ENCODE measurements around the gene SSBP4.

SSBP4 gene

DNA sequence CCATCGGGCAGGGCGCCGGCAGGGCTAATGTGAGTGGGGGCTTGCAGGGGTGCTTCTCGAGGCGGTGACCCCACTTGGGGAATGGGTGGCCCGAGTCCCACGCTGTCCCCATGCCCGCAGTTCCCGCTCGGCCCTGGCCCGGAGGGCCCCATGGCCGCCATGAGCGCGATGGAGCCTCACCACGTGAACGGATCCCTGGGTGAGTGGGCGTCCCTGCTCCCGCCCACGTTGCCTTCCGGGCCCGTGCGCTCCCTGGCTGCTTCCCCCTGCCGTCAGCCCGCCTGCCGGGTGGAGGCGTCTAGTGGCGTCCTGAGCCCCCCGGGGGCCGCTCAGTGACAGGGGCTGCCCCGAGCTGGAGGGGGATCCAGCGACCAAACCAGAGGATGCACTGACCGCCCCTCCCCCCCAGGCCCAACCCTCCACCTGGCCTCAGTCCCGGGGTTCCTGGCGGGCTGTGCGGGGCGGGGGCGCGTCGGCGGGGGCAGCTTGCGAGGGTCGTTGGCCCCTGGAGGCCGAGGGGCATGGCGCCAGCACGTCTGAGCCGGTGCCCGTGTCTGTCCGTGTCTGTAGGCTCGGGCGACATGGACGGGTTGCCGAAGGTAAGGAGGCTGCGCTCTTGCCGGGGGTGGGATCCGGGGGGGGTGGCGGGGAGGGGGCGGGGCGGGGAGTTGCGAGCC, 14.0 kb downstream of the SSBP4 start:
- DNase-seq (ENCODE audit: low read depth): no peak

DNA sequence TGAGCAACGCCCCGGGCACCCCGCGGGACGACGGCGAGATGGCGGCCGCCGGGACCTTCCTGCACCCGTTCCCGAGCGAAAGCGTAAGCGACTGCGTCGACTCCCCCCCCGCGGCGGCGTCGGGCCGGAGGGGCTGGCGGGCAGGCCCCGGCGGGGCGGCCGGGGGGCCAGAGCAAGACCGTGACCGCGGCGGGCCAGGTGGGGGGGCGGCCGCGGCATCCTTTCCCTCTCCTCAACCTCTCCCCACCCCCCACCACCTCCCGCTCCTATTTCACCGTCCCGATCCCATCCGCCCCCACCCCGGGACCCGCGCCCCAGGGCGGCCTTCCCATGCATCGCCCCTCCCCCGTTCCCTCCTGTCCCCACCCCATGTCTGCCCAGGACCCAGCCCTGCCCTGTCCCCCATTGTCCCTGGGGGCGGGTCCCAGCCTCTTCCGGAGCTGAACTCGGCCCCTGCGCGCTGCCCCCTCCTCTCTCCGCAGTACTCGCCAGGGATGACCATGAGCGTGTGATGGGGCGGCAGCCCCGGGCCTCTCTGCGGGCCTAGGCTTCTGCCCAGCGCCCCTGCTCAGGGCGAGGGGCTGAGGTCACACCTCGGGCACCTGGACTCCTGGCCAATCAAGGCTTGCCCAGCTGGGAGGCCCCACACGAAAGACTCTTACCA, 14.7 kb downstream of the SSBP4 start:
- no peak for DNase-seq (ENCODE audit: low read depth)

GRCh38 chr19:18434411-18435175, 15.4 kb downstream of the SSBP4 start:
- DNase-seq (ENCODE audit: low read depth): no peak

- DNase-seq (ENCODE audit: low read depth): no peak
These were observed 16.1 kb downstream of the SSBP4 start for GRCh38 chr19:18435178-18435841.

DNA sequence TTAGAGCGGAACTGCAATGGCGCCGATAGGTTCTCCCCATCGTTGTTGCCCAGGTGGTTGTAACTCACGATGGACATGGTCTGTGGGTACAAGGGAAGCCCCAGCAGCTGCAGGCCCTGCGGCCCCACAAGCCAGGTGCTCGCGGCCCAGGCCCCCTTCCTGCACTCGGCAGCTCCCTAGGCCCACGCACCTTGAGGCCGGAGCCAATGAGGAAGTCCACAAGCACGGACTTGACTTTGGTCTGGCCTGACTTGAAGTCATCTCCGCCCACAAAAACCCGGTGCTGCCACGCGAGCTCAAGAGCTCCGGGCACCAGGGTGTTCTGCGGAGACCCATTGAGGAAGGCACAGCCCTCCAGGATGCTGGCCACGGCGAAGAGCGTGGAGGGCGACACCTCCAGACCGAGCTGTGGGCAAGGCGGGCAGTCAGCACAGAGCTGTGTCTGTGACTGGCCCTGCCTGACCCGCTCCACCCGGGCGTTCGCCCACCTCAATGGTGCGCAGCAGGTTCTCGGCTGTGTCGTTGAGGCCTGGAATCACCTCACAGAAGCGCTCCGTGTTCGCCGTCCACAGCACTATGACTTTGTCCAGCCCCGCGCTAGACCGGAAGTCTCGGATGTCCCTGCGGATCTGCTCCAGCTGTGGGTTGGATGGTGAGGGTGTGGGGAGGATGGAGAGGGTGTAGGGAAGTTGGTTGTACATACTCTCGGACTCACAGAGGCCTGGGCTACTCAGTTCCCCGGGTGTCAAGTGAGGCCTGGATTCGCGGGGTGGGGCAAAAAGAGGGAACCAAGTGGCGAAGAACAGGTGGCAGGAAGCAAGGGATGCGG, 16.9 kb downstream of the SSBP4 start:
- no peak for DNase-seq (ENCODE audit: low read depth)

DNA sequence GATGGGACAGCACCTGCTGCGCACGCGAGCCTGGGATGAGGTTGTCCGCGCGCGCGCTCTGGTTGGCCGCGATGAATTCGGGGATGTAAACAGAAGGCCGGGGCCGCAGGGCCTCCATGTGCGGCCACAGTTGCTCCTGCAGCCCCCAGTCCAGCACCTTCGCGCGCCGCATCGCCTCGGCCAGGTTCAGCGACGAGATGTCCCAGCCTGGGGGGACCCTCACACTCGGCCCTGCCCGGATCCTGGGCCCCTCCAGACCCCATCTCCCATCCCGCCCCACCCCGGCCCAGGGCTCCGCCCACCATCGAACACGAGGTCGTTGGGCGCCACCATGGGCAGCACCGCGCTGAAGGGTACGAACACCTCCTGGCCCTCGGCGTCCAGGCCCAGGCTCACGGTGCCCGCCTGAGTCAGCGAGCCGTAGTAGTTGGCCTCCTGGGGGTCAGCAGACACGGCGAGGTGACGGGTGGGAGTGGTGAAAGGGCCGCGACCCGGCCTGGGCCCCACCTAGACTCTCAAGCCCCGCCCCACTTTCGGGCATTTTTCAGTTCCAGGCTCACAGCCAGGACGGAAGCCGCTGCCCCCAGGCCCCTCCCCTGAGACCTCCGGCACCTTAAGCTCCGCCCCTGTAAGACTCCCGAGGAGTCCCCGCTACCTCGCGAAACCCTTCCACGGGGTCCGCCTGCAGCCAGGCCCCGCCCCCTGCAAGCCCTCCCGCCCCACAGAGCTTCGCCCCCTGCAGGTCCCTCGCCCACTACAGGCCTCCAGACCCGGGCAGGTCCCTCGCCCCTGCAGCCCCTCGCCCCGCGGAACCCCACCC, 17.7 kb downstream of the SSBP4 start:
- DNase-seq (ENCODE audit: low read depth): peak; percentile 76

DNA sequence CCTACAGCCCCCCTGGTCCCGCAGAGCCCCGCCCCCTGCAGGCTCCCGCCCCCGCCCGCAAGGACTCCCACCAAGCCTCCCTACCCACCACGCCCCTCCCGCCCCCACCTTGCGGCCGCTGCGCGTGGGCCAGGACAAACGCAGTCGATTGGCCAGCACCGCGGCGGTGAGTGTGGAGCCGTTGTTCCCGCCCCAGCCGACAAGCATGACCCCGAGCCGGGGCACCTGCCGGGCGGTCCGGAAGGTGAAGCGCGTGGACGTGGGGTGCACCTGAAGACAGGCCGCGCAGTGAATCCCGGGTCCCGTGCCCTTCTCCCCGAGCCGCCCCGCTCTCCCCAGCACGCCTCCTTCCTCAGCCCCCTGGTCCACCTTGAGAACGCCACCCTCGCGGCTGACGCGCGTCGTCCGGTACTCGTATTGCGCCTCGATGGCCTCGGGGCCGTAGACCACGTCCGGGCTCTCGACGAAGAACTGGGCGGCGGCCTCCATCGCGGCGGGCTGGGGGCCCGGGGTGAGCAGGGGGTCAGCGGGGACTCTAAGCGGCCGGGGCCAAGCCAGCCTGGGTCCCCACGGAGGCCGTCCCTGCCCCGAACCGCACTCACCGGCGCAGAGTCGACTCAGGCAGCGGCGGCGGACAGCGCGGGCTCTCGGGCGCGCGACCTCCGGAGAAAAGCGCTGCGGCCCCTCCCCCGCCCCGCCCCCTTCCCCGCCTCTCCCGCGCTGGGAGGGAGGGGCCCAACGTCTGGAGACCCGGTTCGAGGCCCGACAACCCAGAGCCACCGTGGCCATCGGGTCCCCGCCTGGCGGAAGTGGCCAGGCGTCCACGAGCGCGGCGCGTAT, 18.5 kb downstream of the SSBP4 start, which contains the start of gene ISYNA1:
ISYNA1 (minus strand) TSS at position 643 of the 840 bp plus-strand sequence; CDS start at position 489, 154 bp downstream.
- no peak for DNase-seq (ENCODE audit: low read depth)

DNA sequence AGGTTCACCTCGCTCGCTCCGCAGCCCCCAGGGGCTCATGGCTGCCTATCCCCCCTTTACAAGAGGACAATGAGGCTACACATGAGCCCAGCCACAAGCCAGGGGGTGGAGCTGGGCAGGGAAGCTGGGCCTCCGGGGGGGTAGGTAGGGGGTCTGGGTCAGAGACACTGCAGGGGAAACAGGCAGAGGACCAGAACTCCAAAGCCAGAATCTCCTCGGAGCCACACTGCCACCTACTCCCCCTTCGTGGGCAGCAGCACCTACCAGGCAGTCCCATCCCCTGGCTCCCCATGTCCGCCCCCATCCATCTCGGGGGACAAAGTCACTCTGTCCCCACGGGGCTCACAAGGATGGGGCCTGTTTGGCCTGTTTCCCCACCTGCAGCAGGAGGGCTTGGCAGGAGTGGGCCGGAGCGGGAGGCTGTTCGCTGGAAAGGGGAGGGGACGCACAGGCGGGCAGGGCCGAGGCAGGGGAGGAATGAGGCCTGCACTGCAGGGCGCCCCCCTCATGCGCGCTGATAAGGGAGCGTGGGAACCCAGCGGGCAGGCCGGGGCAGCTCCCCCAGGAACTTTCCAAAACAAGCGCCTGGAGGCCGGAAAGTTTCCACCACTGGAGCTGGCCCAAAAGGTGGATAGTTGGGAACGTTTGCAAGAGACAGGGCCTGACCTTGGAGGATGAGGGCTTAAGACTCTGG, 19.3 kb downstream of the SSBP4 start:
- no peak for DNase-seq (ENCODE audit: low read depth)

DNA sequence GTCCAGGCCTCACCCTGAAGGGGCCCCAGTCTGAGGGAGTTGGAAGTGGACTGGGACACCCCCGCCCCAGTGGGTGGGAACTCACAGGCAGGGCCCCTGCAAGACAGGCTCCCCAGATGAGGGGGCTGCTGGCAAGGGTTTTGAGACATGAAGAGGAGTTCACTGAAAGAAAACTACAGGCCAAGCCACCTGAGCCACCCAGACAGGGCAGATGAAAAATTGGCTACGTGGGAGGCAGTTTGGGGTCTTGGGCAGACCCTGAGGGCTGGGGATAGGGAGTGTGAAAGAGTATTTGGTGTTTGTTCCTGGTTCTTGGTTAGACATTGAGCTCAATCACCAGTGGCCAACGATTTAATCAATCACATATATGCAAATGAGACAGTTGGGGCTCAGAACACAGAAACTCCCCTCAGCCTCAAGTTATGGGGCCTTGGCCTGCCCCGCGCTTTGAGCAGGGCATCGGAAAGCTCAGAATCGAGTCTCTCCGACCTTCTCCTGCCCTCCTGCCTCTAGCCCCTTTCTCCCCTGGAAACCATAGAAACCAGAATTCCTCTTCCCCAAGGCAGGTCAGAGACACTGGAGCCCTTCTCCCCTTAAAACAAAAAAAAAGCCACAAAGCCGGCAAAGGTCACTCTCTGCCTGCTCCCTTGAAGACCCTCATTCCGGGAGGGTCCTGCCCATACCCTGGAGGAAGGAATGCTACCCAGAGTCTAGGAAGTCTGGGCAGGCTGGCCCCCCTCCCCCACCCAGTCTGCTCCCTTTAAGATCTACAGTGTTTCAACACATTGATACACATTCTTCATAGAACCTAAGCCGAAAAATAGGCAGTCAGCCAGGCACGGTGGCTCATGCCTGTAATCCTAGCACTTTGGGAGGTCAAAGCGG, 20.1 kb downstream of the SSBP4 start:
- DNase-seq (ENCODE audit: low read depth): no peak

- no peak for DNase-seq (ENCODE audit: low read depth)
These were observed 20.7 kb downstream of the SSBP4 start for GRCh38 chr19:18439910-18440237.

GRCh38 chr19:18440415-18440877, 21.2 kb downstream of the SSBP4 start:
- no peak for DNase-seq (ENCODE audit: low read depth)

GRCh38 chr19:18440936-18441803, 22.0 kb downstream of the SSBP4 start:
- no peak for DNase-seq (ENCODE audit: low read depth)

DNA sequence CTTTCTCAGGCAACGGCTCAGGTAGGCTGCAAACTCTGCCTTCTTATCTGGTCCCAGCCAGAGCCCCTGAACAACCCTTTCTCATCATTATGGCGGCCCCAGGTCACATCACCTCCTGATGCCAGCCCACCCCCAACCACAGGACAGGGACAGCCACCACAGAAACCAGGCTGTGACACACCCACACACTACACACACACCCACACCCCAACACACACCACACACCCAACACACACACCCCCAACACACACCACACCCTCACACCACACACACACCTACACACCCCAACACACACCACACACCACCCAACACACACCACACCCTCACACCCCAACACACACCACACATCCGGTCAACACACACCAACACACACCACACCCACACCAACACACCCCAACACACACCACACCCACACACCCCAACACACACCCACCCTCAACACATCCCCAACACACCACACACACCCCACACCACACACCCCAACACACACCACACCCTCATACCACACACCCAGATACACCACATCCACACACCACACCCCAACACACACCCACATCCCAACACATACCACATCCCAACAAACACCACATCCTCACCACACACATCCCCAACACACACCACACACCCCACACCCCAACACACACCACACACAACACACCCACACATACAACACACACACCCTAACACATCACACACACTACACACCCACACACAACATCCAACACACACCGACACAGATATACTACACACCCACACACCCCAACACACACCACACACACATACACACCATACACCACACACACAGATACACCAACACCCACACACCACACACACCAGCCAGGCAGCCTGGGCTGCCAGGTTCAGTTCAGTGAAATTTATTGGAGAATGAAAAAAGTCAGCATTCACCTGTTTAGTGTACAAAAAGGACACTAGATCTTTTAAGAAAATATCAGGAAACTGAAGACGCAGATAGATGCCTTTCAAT, 22.9 kb downstream of the SSBP4 start:
- DNase-seq (ENCODE audit: low read depth): no peak

GRCh38 chr19:18442941-18443340, 23.7 kb downstream of the SSBP4 start:
- DNase-seq (ENCODE audit: low read depth): no peak

GRCh38 chr19:18443406-18443805, 24.2 kb downstream of the SSBP4 start:
- DNase-seq (ENCODE audit: low read depth): no peak

- DNase-seq (ENCODE audit: low read depth): no peak
These were observed 24.6 kb downstream of the SSBP4 start for GRCh38 chr19:18443831-18444230.

All from stimulated activated CD8-positive, alpha-beta memory T cell treated with anti-CD3 and anti-CD28 coated beads, Interleukin-4, amount 100 ng/mL, for 24 hours (primary cell).